ENCODE measurements around the gene HOXA7.

HOXA7 gene

DNA sequence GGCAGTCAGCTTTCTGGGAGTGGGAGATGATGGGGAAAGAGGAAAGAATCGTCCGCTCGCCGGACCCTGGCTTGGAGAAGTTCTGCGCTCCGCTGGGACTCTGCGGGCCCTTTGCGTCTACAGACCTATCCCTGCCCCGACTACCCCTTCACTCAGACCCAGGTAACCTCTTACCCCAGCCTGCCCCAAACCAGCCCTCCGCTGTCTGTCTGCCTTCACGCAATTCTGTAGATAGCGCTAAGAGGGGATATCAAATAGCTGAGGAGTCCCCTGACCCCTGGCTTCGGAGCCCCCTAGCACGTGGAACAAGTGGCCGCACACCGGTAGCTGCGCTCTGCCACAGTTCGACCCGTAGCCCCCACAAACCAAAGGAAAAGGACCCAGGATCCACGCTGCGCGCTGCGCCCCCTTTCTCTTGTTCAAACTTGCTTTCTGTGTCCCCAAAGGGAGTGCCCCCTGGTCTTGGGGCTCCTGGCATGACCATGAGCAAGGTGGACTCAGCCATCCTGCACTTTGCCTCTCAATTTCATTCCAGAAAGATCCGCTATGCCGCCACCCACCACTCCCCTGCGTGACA, 32.9 kb downstream of the HOXA7 start:
- no peak for DNase-seq (ENCODE audit: extremely low read depth, low read depth)
- H3K4me3 ChIP-seq (replicated peaks; ENCODE audit: low read depth, low read length): no peak overlapping the region
- TF ChIP-seq, protein P1, sequence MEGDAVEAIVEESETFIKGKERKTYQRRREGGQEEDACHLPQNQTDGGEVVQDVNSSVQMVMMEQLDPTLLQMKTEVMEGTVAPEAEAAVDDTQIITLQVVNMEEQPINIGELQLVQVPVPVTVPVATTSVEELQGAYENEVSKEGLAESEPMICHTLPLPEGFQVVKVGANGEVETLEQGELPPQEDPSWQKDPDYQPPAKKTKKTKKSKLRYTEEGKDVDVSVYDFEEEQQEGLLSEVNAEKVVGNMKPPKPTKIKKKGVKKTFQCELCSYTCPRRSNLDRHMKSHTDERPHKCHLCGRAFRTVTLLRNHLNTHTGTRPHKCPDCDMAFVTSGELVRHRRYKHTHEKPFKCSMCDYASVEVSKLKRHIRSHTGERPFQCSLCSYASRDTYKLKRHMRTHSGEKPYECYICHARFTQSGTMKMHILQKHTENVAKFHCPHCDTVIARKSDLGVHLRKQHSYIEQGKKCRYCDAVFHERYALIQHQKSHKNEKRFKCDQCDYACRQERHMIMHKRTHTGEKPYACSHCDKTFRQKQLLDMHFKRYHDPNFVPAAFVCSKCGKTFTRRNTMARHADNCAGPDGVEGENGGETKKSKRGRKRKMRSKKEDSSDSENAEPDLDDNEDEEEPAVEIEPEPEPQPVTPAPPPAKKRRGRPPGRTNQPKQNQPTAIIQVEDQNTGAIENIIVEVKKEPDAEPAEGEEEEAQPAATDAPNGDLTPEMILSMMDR (IDR thresholded peaks at IDR 0.05; ENCODE audit: low read depth, low read length, missing control alignments): no peak

DNA sequence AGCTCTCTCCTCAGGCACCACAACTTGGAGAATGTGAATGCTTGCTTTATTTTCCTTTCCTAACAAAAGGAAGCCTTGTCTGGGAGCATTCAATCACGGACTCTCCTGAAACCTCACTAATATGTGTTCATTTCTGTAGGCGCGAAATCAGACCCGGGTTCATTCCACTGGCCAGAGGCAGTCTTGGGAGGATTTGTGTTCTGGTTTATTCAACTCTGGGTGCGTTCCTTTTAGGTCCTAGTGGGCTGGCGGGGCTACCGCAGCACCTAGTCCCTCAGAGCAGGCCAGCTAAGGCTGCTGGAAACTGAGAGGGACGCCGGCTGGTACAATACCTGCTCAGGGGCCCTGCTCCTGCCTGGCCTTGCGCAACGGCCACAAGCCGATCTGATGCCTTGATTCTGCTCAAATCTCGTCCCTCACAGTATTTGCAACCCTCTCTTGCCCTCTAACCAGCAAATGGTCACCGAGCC, 33.4 kb downstream of the HOXA7 start:
- no peak for DNase-seq (ENCODE audit: extremely low read depth, low read depth)
- H3K4me3 ChIP-seq (replicated peaks; ENCODE audit: low read depth, low read length): no peak overlapping the region
- TF ChIP-seq, protein P1 (IDR thresholded peaks at IDR 0.05; ENCODE audit: low read depth, low read length, missing control alignments): no peak

DNA sequence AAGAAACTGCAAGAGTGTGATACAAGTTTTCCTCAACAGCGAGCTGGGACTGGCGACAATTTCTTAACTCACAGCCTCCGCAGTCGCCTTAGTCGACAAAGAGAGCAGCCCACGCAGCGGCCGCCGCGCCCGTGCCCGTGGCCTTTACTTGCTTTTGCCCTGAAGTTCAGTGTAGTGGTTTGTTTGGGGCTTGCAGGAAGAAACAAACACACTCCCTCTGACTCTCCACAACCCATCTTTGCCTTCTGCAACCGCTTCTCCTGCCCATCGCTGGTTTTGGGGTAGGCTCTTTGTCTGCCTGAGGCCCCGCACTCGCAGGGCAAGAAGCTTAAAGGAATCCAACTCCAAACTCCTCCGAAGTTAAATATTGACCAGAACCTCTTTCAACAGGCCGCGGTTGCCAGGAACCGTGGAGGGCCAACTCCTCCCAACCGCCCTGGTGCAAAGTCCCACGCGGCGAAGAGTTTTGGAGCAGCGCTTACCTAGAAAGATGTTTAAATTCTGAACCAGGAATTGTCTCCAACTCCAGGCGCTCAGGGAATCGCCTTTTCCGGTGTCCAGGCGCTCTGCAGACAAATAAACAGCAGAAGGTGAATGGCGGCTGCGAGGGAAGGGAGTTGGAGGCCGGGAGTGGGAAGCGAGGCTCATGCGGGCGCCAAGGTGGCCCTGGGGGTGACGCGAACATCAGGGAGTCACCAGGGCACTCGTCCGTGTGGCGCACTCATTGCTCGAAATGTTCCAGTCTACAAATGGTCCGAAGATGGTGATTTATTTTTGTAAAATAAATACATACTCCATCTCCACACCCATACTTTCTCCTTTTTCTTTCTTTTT, 34.2 kb downstream of the HOXA7 start:
- DNase-seq (ENCODE audit: extremely low read depth, low read depth): no peak
- no peak overlapping the region for H3K4me3 ChIP-seq (replicated peaks; ENCODE audit: low read depth, low read length)
- TF ChIP-seq, protein P1 (IDR thresholded peaks at IDR 0.05; ENCODE audit: low read depth, low read length, missing control alignments): no peak

DNA sequence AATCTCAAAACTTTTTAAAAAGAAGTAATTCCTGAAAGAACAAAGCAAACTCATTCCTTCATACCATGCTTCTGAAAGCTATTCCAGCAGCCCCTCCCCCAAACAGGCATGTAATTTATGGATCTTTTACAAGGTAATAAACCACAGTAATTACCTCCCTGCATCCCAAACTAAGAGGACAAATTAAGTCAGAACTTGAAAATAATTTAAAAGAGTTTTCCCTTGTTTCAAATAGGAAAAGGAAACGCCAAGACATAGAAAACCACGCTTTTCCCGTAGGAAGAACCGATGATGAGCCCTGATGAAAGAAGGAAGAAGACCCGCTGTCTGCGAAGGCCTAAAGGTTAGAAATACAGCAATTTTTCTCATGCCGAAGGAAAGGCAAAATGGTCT, 34.8 kb downstream of the HOXA7 start:
- TF ChIP-seq, protein P1 (IDR thresholded peaks at IDR 0.05; ENCODE audit: low read depth, low read length, missing control alignments): no peak
- no peak for DNase-seq (ENCODE audit: extremely low read depth, low read depth)
- no peak overlapping the region for H3K4me3 ChIP-seq (replicated peaks; ENCODE audit: low read depth, low read length)

DNA sequence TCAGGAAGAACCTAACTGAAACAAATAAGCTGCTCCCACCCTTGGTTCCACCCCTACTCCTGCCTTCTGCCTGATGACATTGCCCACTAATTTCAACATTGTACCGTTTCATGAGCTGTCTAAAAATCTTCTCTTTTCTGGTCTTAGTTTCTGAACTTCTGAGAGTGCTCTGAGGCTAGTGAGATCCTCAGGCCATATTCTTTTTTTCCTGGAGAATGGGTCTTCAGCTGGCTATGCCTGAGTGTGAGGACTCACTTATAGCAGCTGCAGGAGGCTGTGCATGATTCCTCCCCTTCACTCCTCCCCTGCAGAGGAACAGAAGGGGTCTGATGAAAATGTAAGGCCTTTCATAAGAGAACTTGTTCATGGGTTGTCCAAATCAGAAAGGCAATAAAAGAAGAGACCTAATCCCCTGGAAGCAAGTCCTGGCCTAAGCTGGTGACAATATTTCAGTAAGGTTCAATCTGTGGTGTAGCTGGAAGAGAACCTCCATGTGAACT, 37.0 kb downstream of the HOXA7 start:
- TF ChIP-seq, protein P1 (IDR thresholded peaks at IDR 0.05; ENCODE audit: low read depth, low read length, missing control alignments): no peak
- no peak overlapping the region for H3K4me3 ChIP-seq (replicated peaks; ENCODE audit: low read depth, low read length)
- DNase-seq (ENCODE audit: extremely low read depth, low read depth): no peak

DNA sequence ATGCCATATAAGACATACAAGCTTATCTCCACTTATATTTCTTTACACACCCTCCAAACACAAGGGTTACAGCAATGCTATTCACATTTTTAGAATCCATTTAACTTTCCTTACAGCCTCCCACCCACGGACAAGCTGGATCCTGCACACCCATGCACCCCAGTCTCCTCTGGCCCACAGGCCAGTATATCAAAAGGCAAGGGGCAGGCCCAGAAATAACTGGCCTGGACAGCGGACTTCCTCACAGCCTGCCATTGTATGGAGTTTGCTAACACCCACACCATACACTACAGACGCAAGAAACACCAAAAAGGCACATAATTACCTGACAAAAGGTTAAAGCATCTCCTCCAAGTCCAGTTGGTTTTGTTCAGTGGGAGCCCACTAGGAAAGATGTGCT, 37.9 kb downstream of the HOXA7 start:
- DNase-seq (ENCODE audit: extremely low read depth, low read depth): no peak
- H3K4me3 ChIP-seq (replicated peaks; ENCODE audit: low read depth, low read length): no peak overlapping the region
- TF ChIP-seq, protein P1 (IDR thresholded peaks at IDR 0.05; ENCODE audit: low read depth, low read length, missing control alignments): no peak
